Bronchial epithelial cell (primary cell): ENCODE results near the gene CERKL. TPM values are rescaled to one million over a fixed set of nuclear protein-coding genes. Genes with fewer than 3 reads are reported as not detected.

Experiments
- DNase-seq: peaks from one replicate; pipeline ENCODE4 v3.0.0-alpha.2; 2010; ENCODE audit warnings: low read depth
- FAIRE-seq: peaks from 2 replicates; lab custom pipeline; 2011; peaks lifted over from hg19 to GRCh38; lab: Jason Lieb, UNC
- H3K27me3 ChIP-seq: 2 replicates; pipeline ENCODE4 v1.5.1; 2011; ENCODE audit warnings: low read length; ENCODE audit not compliant: control insufficient read depth, insufficient read depth
- H3K36me3 ChIP-seq: 2 replicates; pipeline ENCODE4 v1.5.1; 2011; ENCODE audit warnings: low read length; ENCODE audit not compliant: control insufficient read depth, insufficient read depth
- H3K4me3 ChIP-seq: 2 replicates; pipeline ENCODE4 v1.5.1; 2011; ENCODE audit warnings: mild to moderate bottlenecking, low read depth, low read length, control low read depth
- CTCF ChIP-seq: IDR thresholded peaks from 2 replicates; pipeline ENCODE4 v1.5.1; 2011; ENCODE audit warnings: mild to moderate bottlenecking, moderate library complexity, low read length, control low read depth, inconsistent platforms; ENCODE audit not compliant: insufficient read depth, severe bottlenecking
- total RNA-seq: library from RNA; depleted of rRNA; stranded (reverse); fragments of >200 nt; gene quantifications from 2 replicates; pipeline ENCODE4 v1.2.1, GENCODE V29; 2014

CERKL gene
- total RNA-seq, 1 donor from 2014 or later, result not detected

GRCh38 chr2:181627545-181627944 lies 29.4 kb downstream of the CERKL start:
- Histone ChIP-seq H3K4me3 (no peak overlapping the region), H3K36me3 (no peaks in the 10 kb centered on the region), H3K27me3 (peaks cover 1% of the 10 kb centered on the region)
- no peak for TF ChIP-seq CTCF
- FAIRE-seq, result no peak
- peak; percentile 4 for DNase-seq

- TF ChIP-seq CTCF, result no peak
- FAIRE-seq (no peak), DNase-seq (no peak)
- Histone ChIP-seq H3K36me3 (no peaks in the 10 kb centered on the region), H3K4me3 (no peak overlapping the region), H3K27me3 (peaks cover 1% of the 10 kb centered on the region)
Observed at GRCh38 chr2:181626671-181627070, 30.2 kb downstream of the CERKL start.

GRCh38 chr2:181623159-181623558 lies 33.7 kb downstream of the CERKL start:
- DNase-seq (peak; percentile 5), FAIRE-seq (no peak)
- no peaks in the 10 kb centered on the region for H3K36me3 ChIP-seq
- no peak overlapping the region for H3K4me3 ChIP-seq
- H3K27me3 ChIP-seq, result no peaks in the 10 kb centered on the region
- no peak for TF ChIP-seq CTCF

GRCh38 chr2:181621779-181622490 lies 35.0 kb downstream of the CERKL start:
- H3K4me3 ChIP-seq, result no peak overlapping the region
- no peak for DNase-seq
- no peak for FAIRE-seq
- H3K36me3 ChIP-seq, result no peaks in the 10 kb centered on the region
- H3K27me3 ChIP-seq, result no peaks in the 10 kb centered on the region
- no peak for TF ChIP-seq CTCF

GRCh38 chr2:181619516-181619915 lies 37.4 kb downstream of the CERKL start:
- Histone ChIP-seq H3K4me3 (no peak overlapping the region), H3K36me3 (no peaks in the 10 kb centered on the region), H3K27me3 (no peaks in the 10 kb centered on the region)
- FAIRE-seq, result no peak
- no peak for TF ChIP-seq CTCF
- no peak for DNase-seq

GRCh38 chr2:181616715-181617114 lies 40.2 kb downstream of the CERKL start:
- no peak for TF ChIP-seq CTCF
- Histone ChIP-seq H3K27me3 (no peaks in the 10 kb centered on the region), H3K4me3 (no peak overlapping the region), H3K36me3 (no peaks in the 10 kb centered on the region)
- DNase-seq (no peak), FAIRE-seq (no peak)
